Measurements from ENCODE around the gene CDK19. TPM values are rescaled to one million over a fixed set of nuclear protein-coding genes. Genes with fewer than 3 reads are reported as not detected.
"Not testable (repeated sequence)": the region's sequence is repeated elsewhere in the genome, so short reads cannot be mapped to it uniquely, and the experiment has no call there.

CDK19 gene
- total and polyA plus RNA-seq, 7 experiments from 2014 or later: 1.3 to 24.4 (median 20.4) TPM

DNA sequence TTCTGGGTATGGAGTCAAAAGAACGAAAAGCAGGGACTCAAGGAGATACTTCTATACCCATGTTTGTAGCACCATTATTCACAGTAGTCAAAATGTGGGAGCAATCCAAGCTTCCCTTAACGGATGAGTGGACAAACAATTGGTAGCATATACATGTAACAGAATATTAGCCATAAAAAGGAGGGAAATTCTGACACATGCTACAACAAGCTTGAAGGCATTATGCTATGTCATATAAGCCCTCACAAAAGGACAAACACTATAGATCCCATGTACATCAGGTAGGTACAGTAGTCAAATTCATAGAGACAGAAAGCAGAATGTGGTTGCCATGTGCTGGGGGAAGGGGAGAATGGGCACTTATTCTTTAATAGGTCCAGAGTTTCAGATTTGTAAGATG is 37.6 kb downstream of the CDK19 start:
- Histone ChIP-seq H3K4me1 (ENCODE audit: control insufficient read depth in 2 of 2, insufficient read depth in 2 of 2, low read length in 2 of 2) (no peaks in the 10 kb centered on the region), H3K27me3 (ENCODE audit: control insufficient read depth in 2 of 2, insufficient read depth in 2 of 2, low read length in 2 of 2) (no peaks in the 10 kb centered on the region), H3K27ac (ENCODE audit: low read depth, low read length) (no peak overlapping the region), H3K4me3 (ENCODE audit: low read length) (no peak overlapping the region), H3K36me3 (ENCODE audit: control insufficient read depth in 2 of 3, insufficient read depth in 3 of 3, low read length in 3 of 3) (no peaks in the 10 kb centered on the region), H3K9me3 (ENCODE audit: control insufficient read depth in 2 of 3, low read length in 3 of 3) (no peaks in the 10 kb centered on the region)
- H3K27me3 Mint-ChIP-seq: no peaks in the 10 kb centered on the region
- CTCF ChIA-PET: no interaction called here
- no peak overlapping the region for H3K27ac Mint-ChIP-seq
- no peaks in the 10 kb centered on the region for H3K9me3 Mint-ChIP-seq
- POLR2A ChIA-PET: no interaction called here
- ATAC-seq: no peak
- no peak for DNase-seq
- H3K4me1 Mint-ChIP-seq: peaks cover 5 to 12% (median 8%) of the 10 kb centered on the region in 7 donors
- H3K4me3 Mint-ChIP-seq: no peak overlapping the region
- peaks cover 0 to 21% (median 14%) of the 10 kb centered on the region in 5 donors for H3K36me3 Mint-ChIP-seq
- intact Hi-C loops (cut with micrococcal nuclease): no loop called here

DNA sequence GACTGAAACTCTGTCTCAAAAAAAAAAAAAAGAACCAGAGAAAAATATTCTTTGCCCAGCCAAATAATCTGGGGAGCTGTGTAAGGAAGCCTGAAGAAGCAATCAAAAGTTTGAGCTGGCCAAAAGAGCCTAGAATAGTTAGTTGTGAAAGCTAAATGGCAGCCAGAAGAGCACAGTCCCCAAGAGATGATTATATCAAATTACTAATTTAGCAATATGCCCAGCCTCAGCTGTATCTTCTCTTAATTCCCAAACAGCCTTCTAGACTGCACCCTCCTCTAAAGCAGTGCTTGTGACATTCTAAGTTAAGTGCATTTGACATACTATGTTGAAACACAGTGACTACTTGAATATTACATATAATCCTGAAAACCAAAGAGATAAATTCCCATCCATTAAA is 38.9 kb downstream of the CDK19 start:
- Histone ChIP-seq H3K4me3 (ENCODE audit: low read length) (no peak overlapping the region), H3K27ac (ENCODE audit: low read depth, low read length) (no peak overlapping the region), H3K36me3 (ENCODE audit: control insufficient read depth in 2 of 3, insufficient read depth in 3 of 3, low read length in 3 of 3) (no peaks in the 10 kb centered on the region), H3K9me3 (ENCODE audit: control insufficient read depth in 2 of 3, low read length in 3 of 3) (no peaks in the 10 kb centered on the region), H3K4me1 (ENCODE audit: control insufficient read depth in 2 of 2, insufficient read depth in 2 of 2, low read length in 2 of 2) (no peaks in the 10 kb centered on the region), H3K27me3 (ENCODE audit: control insufficient read depth in 2 of 2, insufficient read depth in 2 of 2, low read length in 2 of 2) (no peaks in the 10 kb centered on the region)
- Mint-ChIP-seq H3K9me3 (peaks cover 0 to 6% (median 0%) of the 10 kb centered on the region in 11 donors), H3K27ac (peak overlapping the region in 1 of 9 donors; percentile 63), H3K4me3 (no peak overlapping the region), H3K4me1 (peaks cover 0 to 10% (median 4%) of the 10 kb centered on the region in 7 donors), H3K36me3 (peaks cover 8 to 31% (median 22%) of the 10 kb centered on the region in 5 donors), H3K27me3 (no peaks in the 10 kb centered on the region)
- ATAC-seq (no peak), DNase-seq (no peak)
- CTCF ChIA-PET: interaction anchor here (0.6 kb wide), 1 partner anchor 22 kb away, joined by 3 read pairs; no protein-coding TSS in a partner anchor
- intact Hi-C loops (cut with micrococcal nuclease): no loop called here
- POLR2A ChIA-PET: no interaction called here

GRCh38 chr6:110769923-110770322 is 45.3 kb downstream of the CDK19 start:
- intact Hi-C loops (cut with micrococcal nuclease): no loop called here
- Mint-ChIP-seq H3K27ac (no peak overlapping the region), H3K4me1 (peaks cover 0 to 7% (median 0%) of the 10 kb centered on the region in 7 donors), H3K4me3 (no peak overlapping the region), H3K27me3 (no peaks in the 10 kb centered on the region), H3K36me3 (peaks cover 15 to 48% (median 36%) of the 10 kb centered on the region in 5 donors), H3K9me3 (peaks cover 0 to 6% (median 0%) of the 10 kb centered on the region in 11 donors)
- H3K27me3 ChIP-seq (ENCODE audit: control insufficient read depth in 2 of 2, insufficient read depth in 2 of 2, low read length in 2 of 2): no peaks in the 10 kb centered on the region
- no peaks in the 10 kb centered on the region for H3K9me3 ChIP-seq (ENCODE audit: control insufficient read depth in 2 of 3, low read length in 3 of 3)
- H3K4me1 ChIP-seq (ENCODE audit: control insufficient read depth in 2 of 2, insufficient read depth in 2 of 2, low read length in 2 of 2): no peaks in the 10 kb centered on the region
- ChIA-PET CTCF (interaction anchor here (0.6 kb wide), 1 partner anchor 545 kb away, joined by 5 read pairs; no protein-coding TSS in a partner anchor), POLR2A (interaction anchor here (1.4 kb wide), 1 partner anchor 105 kb away, joined by 4 read pairs; the partner anchor contains the start of gene AMD1)
- H3K36me3 ChIP-seq (ENCODE audit: control insufficient read depth in 2 of 3, insufficient read depth in 3 of 3, low read length in 3 of 3): no peaks in the 10 kb centered on the region
- no peak overlapping the region for H3K27ac ChIP-seq (ENCODE audit: low read depth, low read length)
- no peak overlapping the region for H3K4me3 ChIP-seq (ENCODE audit: low read length)
- ATAC-seq (no peak), DNase-seq (no peak)

DNA sequence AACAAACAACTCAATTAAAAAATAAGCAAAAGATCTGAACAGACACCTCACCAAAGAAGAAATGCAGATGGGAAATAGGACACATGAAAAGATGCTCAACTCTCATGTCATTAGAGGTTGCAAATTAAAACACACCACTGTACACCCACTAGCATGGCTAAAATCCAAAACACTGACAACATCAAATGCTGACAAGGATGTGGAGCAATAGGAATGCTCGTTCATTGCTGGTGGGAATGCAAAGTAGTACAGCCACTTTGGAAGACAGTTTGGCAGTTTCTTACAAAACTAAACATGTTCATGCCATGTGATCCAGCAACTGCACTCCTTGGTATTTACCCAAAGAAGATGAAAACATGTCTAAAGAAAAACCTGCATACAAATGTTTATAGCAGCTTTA is 47.2 kb downstream of the CDK19 start:
- no peak overlapping the region for H3K4me3 ChIP-seq (ENCODE audit: low read length)
- no peaks in the 10 kb centered on the region for H3K4me1 ChIP-seq (ENCODE audit: control insufficient read depth in 2 of 2, insufficient read depth in 2 of 2, low read length in 2 of 2)
- ChIA-PET POLR2A (no interaction called here), CTCF (interaction anchor here (0.7 kb wide), 1 partner anchor 114 kb away, joined by 3 read pairs; no protein-coding TSS in a partner anchor)
- H3K36me3 ChIP-seq (ENCODE audit: control insufficient read depth in 2 of 3, insufficient read depth in 3 of 3, low read length in 3 of 3): no peaks in the 10 kb centered on the region
- H3K27me3 ChIP-seq (ENCODE audit: control insufficient read depth in 2 of 2, insufficient read depth in 2 of 2, low read length in 2 of 2): no peaks in the 10 kb centered on the region
- no peak overlapping the region for H3K27ac ChIP-seq (ENCODE audit: low read depth, low read length)
- peaks cover 0 to 6% (median 0%) of the 10 kb centered on the region in 11 donors for H3K9me3 Mint-ChIP-seq
- no peaks in the 10 kb centered on the region for H3K27me3 Mint-ChIP-seq
- no peak overlapping the region for H3K27ac Mint-ChIP-seq
- ATAC-seq: no peak
- H3K4me1 Mint-ChIP-seq: peaks cover 0 to 7% (median 3%) of the 10 kb centered on the region in 7 donors
- H3K9me3 ChIP-seq (ENCODE audit: control insufficient read depth in 2 of 3, low read length in 3 of 3): no peaks in the 10 kb centered on the region
- peaks cover 20 to 55% (median 39%) of the 10 kb centered on the region in 5 donors for H3K36me3 Mint-ChIP-seq
- H3K4me3 Mint-ChIP-seq: no peak overlapping the region
- intact Hi-C loops (cut with micrococcal nuclease): no loop called here
- no peak for DNase-seq

GRCh38 chr6:110761371-110761770 is 53.9 kb downstream of the CDK19 start:
- no peak for ATAC-seq
- H3K9me3 Mint-ChIP-seq: no peaks in the 10 kb centered on the region
- H3K27me3 Mint-ChIP-seq: no peaks in the 10 kb centered on the region
- no peak overlapping the region for H3K4me3 ChIP-seq (ENCODE audit: low read length)
- ChIA-PET POLR2A (no interaction called here), CTCF (no interaction called here)
- H3K36me3 ChIP-seq (ENCODE audit: control insufficient read depth in 2 of 3, insufficient read depth in 3 of 3, low read length in 3 of 3): no peaks in the 10 kb centered on the region
- DNase-seq: no peak
- peaks cover 0 to 7% (median 4%) of the 10 kb centered on the region in 7 donors for H3K4me1 Mint-ChIP-seq
- H3K9me3 ChIP-seq (ENCODE audit: control insufficient read depth in 2 of 3, low read length in 3 of 3): no peaks in the 10 kb centered on the region
- peaks cover 5 to 28% (median 11%) of the 10 kb centered on the region in 5 donors for H3K36me3 Mint-ChIP-seq
- no peaks in the 10 kb centered on the region for H3K4me1 ChIP-seq (ENCODE audit: control insufficient read depth in 2 of 2, insufficient read depth in 2 of 2, low read length in 2 of 2)
- no peak overlapping the region for H3K27ac Mint-ChIP-seq
- no peak overlapping the region for H3K4me3 Mint-ChIP-seq
- H3K27me3 ChIP-seq (ENCODE audit: control insufficient read depth in 2 of 2, insufficient read depth in 2 of 2, low read length in 2 of 2): no peaks in the 10 kb centered on the region
- intact Hi-C loops (cut with micrococcal nuclease): no loop called here
- H3K27ac ChIP-seq (ENCODE audit: low read depth, low read length): no peak overlapping the region

DNA sequence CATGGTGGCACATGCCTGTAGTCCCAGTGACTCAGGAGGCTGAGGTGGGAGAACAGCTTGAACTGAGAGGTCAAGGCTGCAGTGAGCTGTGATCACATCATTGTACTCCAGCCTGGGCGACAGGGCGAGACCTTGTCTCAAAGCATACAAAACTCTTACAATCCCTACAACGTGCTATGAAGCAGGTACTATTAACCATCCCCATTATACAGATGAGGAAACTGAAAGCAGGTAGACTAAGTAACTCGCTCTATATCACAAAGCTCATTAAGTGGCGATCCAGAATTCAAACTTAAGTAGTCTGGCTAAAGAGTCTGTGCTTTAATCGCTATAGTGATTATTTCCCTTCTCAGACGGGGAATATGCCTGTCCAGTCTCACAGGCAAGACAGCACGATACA is 54.7 kb downstream of the CDK19 start:
- intact Hi-C loops (cut with micrococcal nuclease): no loop called here

GRCh38 chr6:110760098-110760497 is 55.2 kb downstream of the CDK19 start:
- not testable (repeated sequence) for H3K27me3 ChIP-seq (ENCODE audit: control insufficient read depth in 2 of 2, insufficient read depth in 2 of 2, low read length in 2 of 2)

More for the DNA sequence above, 54.7 kb downstream of the CDK19 start:
- H3K4me3 ChIP-seq (ENCODE audit: low read length): no peak overlapping the region
- Mint-ChIP-seq H3K4me1 (peaks cover 0 to 9% (median 4%) of the 10 kb centered on the region in 7 donors), H3K4me3 (no peak overlapping the region), H3K27ac (no peak overlapping the region), H3K9me3 (no peaks in the 10 kb centered on the region), H3K36me3 (peaks cover 5 to 24% (median 9%) of the 10 kb centered on the region in 5 donors), H3K27me3 (no peaks in the 10 kb centered on the region)
- no peak for ATAC-seq
- no peaks in the 10 kb centered on the region for H3K9me3 ChIP-seq (ENCODE audit: control insufficient read depth in 2 of 3, low read length in 3 of 3)
- H3K36me3 ChIP-seq (ENCODE audit: control insufficient read depth in 2 of 3, insufficient read depth in 3 of 3, low read length in 3 of 3): no peaks in the 10 kb centered on the region
- no peaks in the 10 kb centered on the region for H3K27me3 ChIP-seq (ENCODE audit: control insufficient read depth in 2 of 2, insufficient read depth in 2 of 2, low read length in 2 of 2)
- ChIA-PET POLR2A (no interaction called here), CTCF (no interaction called here)
- no peak for DNase-seq
- H3K4me1 ChIP-seq (ENCODE audit: control insufficient read depth in 2 of 2, insufficient read depth in 2 of 2, low read length in 2 of 2): no peaks in the 10 kb centered on the region
- no peak overlapping the region for H3K27ac ChIP-seq (ENCODE audit: low read depth, low read length)

More at GRCh38 chr6:110760098-110760497, 55.2 kb downstream of the CDK19 start:
- H3K4me1 ChIP-seq (ENCODE audit: control insufficient read depth in 2 of 2, insufficient read depth in 2 of 2, low read length in 2 of 2); POLR2A ChIA-PET; H3K4me3 Mint-ChIP-seq; ATAC-seq; H3K27me3 Mint-ChIP-seq; H3K9me3 ChIP-seq (ENCODE audit: control insufficient read depth in 2 of 3, low read length in 3 of 3); H3K27ac Mint-ChIP-seq; intact Hi-C loops (cut with micrococcal nuclease); H3K36me3 ChIP-seq (ENCODE audit: control insufficient read depth in 2 of 3, insufficient read depth in 3 of 3, low read length in 3 of 3); H3K27ac ChIP-seq (ENCODE audit: low read depth, low read length); H3K9me3 Mint-ChIP-seq; H3K4me3 ChIP-seq (ENCODE audit: low read length); DNase-seq: not testable (repeated sequence)
- Mint-ChIP-seq H3K4me1 (peaks cover 0 to 11% (median 4%) of the 10 kb centered on the region in 7 donors), H3K36me3 (peaks cover 5 to 24% (median 11%) of the 10 kb centered on the region in 5 donors)
- CTCF ChIA-PET: interaction anchor here (0.5 kb wide), 1 partner anchor 81 kb away, joined by 5 read pairs; no protein-coding TSS in a partner anchor
